T-cell (primary cell): ENCODE measurements around the gene PLXNA3. TPM values are rescaled to one million over a fixed set of nuclear protein-coding genes. Genes with fewer than 3 reads are reported as not detected.

Experiments used
- ATAC-seq, 4 experiments: fragments of 200-7000 bp in 3 of 4; fragments of 150-1000 bp in 1 of 4; cut with Tn5 transposase; replicated peaks in 1 of 4; 1 replicate in 3 of 4; 2 replicates in 1 of 4; pipeline ENCODE4 v1.10.0; 2021; ENCODE audit warnings: moderate library complexity in 3 of 4, mild to moderate bottlenecking in 2 of 4, moderate number of reproducible peaks in 1 of 4
- CTCF ChIA-PET, 2 donors: fragments of 300-600 bp; sonication (Branson Sonifier 250); formaldehyde crosslinking; loops; one replicate each; lab custom pipeline; 2022; ENCODE audit warnings: antibody characterized with exemption in 2 of 2; lab: Charles Lee
- POLR2A ChIA-PET, 2 donors: fragments of 300-600 bp; sonication (Branson Sonifier 250); formaldehyde crosslinking; loops; one replicate each; lab custom pipeline; 2022; ENCODE audit warnings: antibody characterized with exemption in 2 of 2; lab: Charles Lee
- DNase-seq, 35 experiments: peaks; one replicate each; pipeline versions ENCODE4 v3.0.0 to v3.0.0-alpha.2; 2013 to 2023
- H3K27ac ChIP-seq: one replicate; pipeline ENCODE4 v1.5.1; 2013; ENCODE audit warnings: low read length
- H3K27me3 ChIP-seq, 2 experiments: replicated peaks in 1 of 2; 1 replicate in 1 of 2; 2 replicates in 1 of 2; pipeline versions ENCODE4 v1.6.1 to v1.7.0; 2013; ENCODE audit warnings: low read length in 1 of 2, mixed read lengths in 1 of 2; ENCODE audit not compliant: control insufficient read depth in 2 of 2, insufficient read depth in 2 of 2; ENCODE audit errors: extremely low read depth in 1 of 2
- H3K36me3 ChIP-seq, 2 donors: 1 replicate in 1 of 2; 2 replicates in 1 of 2; pipeline versions ENCODE4 v1.6.1 to v1.7.0; 2013; ENCODE audit warnings: low read length in 1 of 2; ENCODE audit not compliant: control insufficient read depth in 2 of 2, insufficient read depth in 1 of 2; ENCODE audit errors: extremely low read depth in 1 of 2
- H3K4me1 ChIP-seq, 2 experiments: 1 replicate in 1 of 2; 2 replicates in 1 of 2; pipeline versions ENCODE4 v1.6.1 to v1.7.0; 2013; ENCODE audit warnings: low read length in 2 of 2, mixed read lengths in 1 of 2; ENCODE audit not compliant: insufficient read depth in 2 of 2, control insufficient read depth in 1 of 2; ENCODE audit errors: extremely low read depth in 1 of 2
- H3K4me3 ChIP-seq, 2 donors: 1 replicate in 1 of 2; 2 replicates in 1 of 2; pipeline versions ENCODE4 v1.5.1 to v1.7.0; 2013; ENCODE audit warnings: mild to moderate bottlenecking in 2 of 2, low read length in 1 of 2, moderate library complexity in 1 of 2; ENCODE audit not compliant: control insufficient read depth in 1 of 2; ENCODE audit errors: extremely low read depth in 1 of 2
- H3K9me3 ChIP-seq: 2 replicates; pipeline ENCODE4 v1.7.0; 2013
- H3K27ac Mint-ChIP-seq, 2 donors: one replicate each; pipeline ENCODE4 v1.8.0; 2020 to 2021; ENCODE audit warnings: mild to moderate bottlenecking in 2 of 2, mixed read lengths in 2 of 2
- H3K27me3 Mint-ChIP-seq, 2 donors: one replicate each; pipeline ENCODE4 v1.8.0; 2021 to 2022; ENCODE audit warnings: mixed read lengths in 2 of 2
- H3K36me3 Mint-ChIP-seq: one replicate; pipeline ENCODE4 v1.8.0; 2021; ENCODE audit warnings: mixed read lengths
- H3K4me1 Mint-ChIP-seq, 3 donors: one replicate each; pipeline ENCODE4 v1.8.0; 2020 to 2022; ENCODE audit warnings: mixed read lengths in 3 of 3, mild to moderate bottlenecking in 1 of 3
- H3K4me3 Mint-ChIP-seq, 3 donors: one replicate each; pipeline ENCODE4 v1.8.0; 2020 to 2022; ENCODE audit warnings: mild to moderate bottlenecking in 3 of 3, mixed read lengths in 3 of 3, moderate library complexity in 3 of 3
- H3K9me3 Mint-ChIP-seq, 3 donors: one replicate each; pipeline ENCODE4 v1.8.0; 2020 to 2022; ENCODE audit warnings: mixed read lengths in 3 of 3
- WGBS: methylation state at CpG from one replicate; pipeline ENCODE4 v1.1.5; 2013; ENCODE audit warnings: missing lambda C conversion rate; ENCODE audit not compliant: insufficient coverage; 5-methylcytosine and 5-hydroxymethylcytosine counted together
- total RNA-seq, 35 experiments: library from RNA in 6 of 35; stranded (reverse) in 6 of 35; fragments of 120-200 nt in 1 of 35; gene quantifications; one replicate each; pipeline versions ENCODE4 v1.2.1 to v1.2.4 and lab custom pipeline; 2013 to 2026

Gene PLXNA3
- total RNA-seq, 5 donors from 2014 or later (not counting 1 experiment from before 2014, with no cell fraction given): 48.1 to 87.0 (median 72.9) TPM

DNA sequence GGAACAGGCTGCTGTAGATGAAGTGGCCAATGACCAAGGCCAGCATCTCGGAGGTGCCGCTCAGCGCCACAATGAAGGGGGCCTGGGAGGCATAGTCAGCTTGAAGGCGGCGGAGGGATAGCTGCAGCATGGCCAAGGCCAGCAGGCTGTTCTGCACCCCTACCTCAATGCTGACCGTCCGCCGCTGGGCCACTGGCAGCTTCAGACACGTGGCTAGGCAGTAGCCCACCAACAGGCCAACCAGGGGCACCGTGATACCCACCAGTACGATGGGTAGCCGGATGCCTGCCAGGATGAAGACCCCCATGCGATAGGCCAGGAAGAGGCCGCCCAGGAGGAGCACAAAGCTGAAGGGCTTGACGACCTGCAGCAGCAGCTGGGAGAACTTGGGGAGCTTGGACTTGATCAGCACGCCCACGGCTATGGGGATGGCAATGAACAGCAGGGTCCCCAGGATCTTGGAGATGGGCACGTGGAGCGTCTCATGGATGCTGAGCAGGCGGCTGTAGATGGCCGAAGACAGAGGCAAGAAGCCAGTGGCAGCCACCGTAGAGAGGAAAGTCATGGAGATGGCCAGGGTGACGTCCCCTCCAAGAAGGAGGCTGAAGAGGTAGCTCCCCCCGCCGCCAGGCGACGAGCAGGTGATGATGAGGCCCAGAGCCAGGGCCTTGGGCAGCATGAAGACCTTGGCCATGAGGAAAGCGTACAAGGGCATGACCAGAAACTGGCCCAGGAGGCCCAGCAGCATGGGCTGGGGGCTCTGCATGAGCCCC, 29.6 kb downstream of the PLXNA3 start:
- no peaks in the 10 kb centered on the region for H3K36me3 Mint-ChIP-seq
- peak overlapping the region; percentile 27 to 85 for H3K27ac Mint-ChIP-seq
- peaks cover 0 to 4% of the 10 kb centered on the region in 2 donors for H3K27me3 Mint-ChIP-seq
- Histone ChIP-seq H3K9me3 (no peaks in the 10 kb centered on the region), H3K27me3 (no peaks in the 10 kb centered on the region), H3K36me3 (peaks cover 0 to 24% of the 10 kb centered on the region in 2 donors), H3K4me1 (peaks cover 0 to 69% of the 10 kb centered on the region in 2 experiments), H3K27ac (peak overlapping the region; percentile 47), H3K4me3 (no peak overlapping the region)
- no peak for DNase-seq
- no peaks in the 10 kb centered on the region for H3K9me3 Mint-ChIP-seq
- ChIA-PET CTCF (no interaction called here), POLR2A (interaction anchor here in 1 of 2 donors (0.7 kb wide), 1 partner anchor 49 kb away, joined by 3 read pairs; no protein-coding TSS in a partner anchor)
- peak overlapping the region; percentile 21 to 82 (median 79) for H3K4me3 Mint-ChIP-seq
- peaks cover 22 to 39% (median 34%) of the 10 kb centered on the region in 3 donors for H3K4me1 Mint-ChIP-seq
- ATAC-seq: no peak
- 96% methylated on average over 22 of the region's 28 CpGs for WGBS

DNA sequence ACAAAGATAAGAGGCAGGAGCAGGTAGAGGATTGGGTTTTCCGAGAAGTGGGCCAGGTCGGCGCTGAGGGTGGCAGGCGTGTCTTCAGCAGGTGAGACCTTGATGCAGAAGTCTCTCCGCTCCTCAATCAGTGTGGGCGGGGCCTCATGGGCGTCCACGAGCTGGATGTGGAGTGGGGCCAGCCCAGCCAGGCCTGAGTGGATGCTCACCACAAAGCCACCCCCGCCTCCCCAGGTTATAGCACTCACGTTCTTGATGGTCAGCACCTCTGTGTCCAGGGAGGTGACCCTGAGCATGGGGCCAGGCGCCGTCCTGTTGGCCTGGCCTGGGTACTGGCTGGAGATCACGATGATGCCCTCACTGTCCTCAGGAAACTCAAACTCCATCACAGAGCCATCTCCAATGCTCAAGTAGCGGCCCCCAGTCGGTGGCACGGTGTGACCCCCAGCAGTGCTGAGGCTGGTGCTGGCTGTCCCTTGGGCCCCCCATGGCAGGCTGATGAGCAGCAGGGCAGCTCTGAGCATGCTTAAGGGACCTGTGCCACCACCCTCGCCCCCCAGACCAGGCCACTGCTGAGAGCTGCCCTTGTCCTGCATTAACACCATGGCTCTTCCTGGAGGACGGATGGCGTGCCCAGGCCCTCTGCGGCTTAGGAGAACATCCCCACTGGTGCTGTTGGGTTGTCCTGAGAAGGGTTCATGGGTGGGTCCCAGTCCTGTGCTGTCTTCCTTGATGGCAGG, 30.4 kb downstream of the PLXNA3 start:
- Histone ChIP-seq H3K27ac (no peak overlapping the region), H3K36me3 (peaks cover 0 to 24% of the 10 kb centered on the region in 2 donors), H3K4me3 (no peak overlapping the region), H3K4me1 (peaks cover 0 to 62% of the 10 kb centered on the region in 2 experiments), H3K9me3 (no peaks in the 10 kb centered on the region), H3K27me3 (no peaks in the 10 kb centered on the region)
- peaks cover 0 to 4% of the 10 kb centered on the region in 2 donors for H3K27me3 Mint-ChIP-seq
- no peak for ATAC-seq
- peaks cover 18 to 35% (median 31%) of the 10 kb centered on the region in 3 donors for H3K4me1 Mint-ChIP-seq
- no peak for DNase-seq
- no peaks in the 10 kb centered on the region for H3K36me3 Mint-ChIP-seq
- H3K4me3 Mint-ChIP-seq: peak overlapping the region in 1 of 3 donors; percentile 86
- 93% methylated on average over 3 of the region's 20 CpGs for WGBS
- H3K9me3 Mint-ChIP-seq: no peaks in the 10 kb centered on the region
- CTCF ChIA-PET: no interaction called here
- POLR2A ChIA-PET: no interaction called here
- H3K27ac Mint-ChIP-seq: peak overlapping the region in 1 of 2 donors; percentile 92

DNA sequence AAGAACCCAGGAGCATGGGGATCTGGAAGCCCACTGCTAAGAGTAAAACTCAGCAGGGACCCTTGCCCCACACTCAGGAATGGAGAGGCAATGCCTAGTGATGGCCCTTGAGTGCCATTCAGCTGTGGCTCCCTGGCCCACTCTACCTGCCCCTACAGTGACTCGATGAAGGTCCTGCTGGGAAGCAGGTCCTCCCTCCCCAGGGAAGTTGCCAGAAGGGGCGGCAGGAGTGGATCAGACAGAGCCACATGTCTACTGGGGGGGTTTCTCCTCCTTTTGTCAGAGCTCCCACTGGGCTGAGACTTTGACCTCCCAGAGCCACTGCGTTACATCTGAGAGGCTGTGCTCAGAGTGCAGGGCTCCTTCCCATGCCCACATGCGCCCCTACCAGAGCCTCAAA, 31.1 kb downstream of the PLXNA3 start:
- Histone ChIP-seq H3K9me3 (no peaks in the 10 kb centered on the region), H3K27ac (peak overlapping the region; percentile 46), H3K4me1 (peaks cover 0 to 56% of the 10 kb centered on the region in 2 experiments), H3K4me3 (peak overlapping the region in 1 of 2 donors; percentile 68), H3K36me3 (peaks cover 0 to 22% of the 10 kb centered on the region in 2 donors), H3K27me3 (no peaks in the 10 kb centered on the region)
- H3K4me3 Mint-ChIP-seq: peak overlapping the region; percentile 80 to 87 (median 86)
- WGBS: no CpG with 5 or more reads among the region's 4 CpGs
- DNase-seq (no peak), ATAC-seq (no peak)
- H3K36me3 Mint-ChIP-seq: no peaks in the 10 kb centered on the region
- peak overlapping the region; percentile 89 to 92 for H3K27ac Mint-ChIP-seq
- ChIA-PET CTCF (no interaction called here), POLR2A (interaction anchor here in 1 of 2 donors (0.5 to 0.6 kb wide), 2 partner anchors 108 to 701 kb away, joined by 4 to 8 read pairs; no protein-coding TSS in a partner anchor)
- peaks cover 0 to 4% of the 10 kb centered on the region in 2 donors for H3K27me3 Mint-ChIP-seq
- H3K4me1 Mint-ChIP-seq: peaks cover 15 to 30% (median 29%) of the 10 kb centered on the region in 3 donors
- no peaks in the 10 kb centered on the region for H3K9me3 Mint-ChIP-seq

DNA sequence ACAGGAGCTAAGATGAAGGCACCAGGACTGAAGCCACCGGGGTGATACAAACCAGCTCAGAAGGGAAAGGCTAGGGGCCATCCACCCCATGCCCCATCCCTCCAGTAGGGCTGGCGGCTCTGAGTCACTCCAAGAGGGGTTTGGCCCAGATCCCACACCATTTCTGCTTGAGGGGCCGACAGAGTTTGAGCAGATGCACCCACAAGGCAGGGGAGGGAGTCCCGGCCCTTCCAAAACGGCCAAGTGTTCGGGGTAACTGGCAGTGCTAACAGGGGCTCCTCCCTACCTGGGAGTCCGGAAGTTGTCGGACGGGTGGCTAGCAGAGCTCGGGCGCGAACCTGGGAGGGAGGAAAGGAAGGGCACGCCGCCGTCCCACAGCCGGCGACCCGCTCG, 31.9 kb downstream of the PLXNA3 start:
- peaks cover 0 to 13% of the 10 kb centered on the region in 2 donors for H3K36me3 ChIP-seq
- 0% methylated on average over 6 of the region's 19 CpGs for WGBS
- peak in 3 of 35 experiments; percentile 11 to 27 (median 18) for DNase-seq
- peak overlapping the region; percentile 33 to 68 for H3K4me3 ChIP-seq
- H3K36me3 Mint-ChIP-seq: no peaks in the 10 kb centered on the region
- H3K9me3 ChIP-seq: no peaks in the 10 kb centered on the region
- H3K4me1 Mint-ChIP-seq: peaks cover 15 to 26% (median 23%) of the 10 kb centered on the region in 3 donors
- CTCF ChIA-PET: no interaction called here
- no peaks in the 10 kb centered on the region for H3K27me3 ChIP-seq
- peak overlapping the region; percentile 89 to 92 for H3K27ac Mint-ChIP-seq
- ATAC-seq: peak in 3 of 4 experiments; percentile 12 to 29 (median 21)
- POLR2A ChIA-PET: interaction anchor here (0.5 to 1.1 kb wide), 4 partner anchors 47 to 521 kb away, joined by 3 to 5 read pairs (median 4); no protein-coding TSS in a partner anchor
- H3K4me3 Mint-ChIP-seq: peak overlapping the region; percentile 80 to 87 (median 86)
- peaks cover 0 to 47% of the 10 kb centered on the region in 2 experiments for H3K4me1 ChIP-seq
- peaks cover 0 to 4% of the 10 kb centered on the region in 2 donors for H3K27me3 Mint-ChIP-seq
- no peaks in the 10 kb centered on the region for H3K9me3 Mint-ChIP-seq
- peak overlapping the region; percentile 46 for H3K27ac ChIP-seq

DNA sequence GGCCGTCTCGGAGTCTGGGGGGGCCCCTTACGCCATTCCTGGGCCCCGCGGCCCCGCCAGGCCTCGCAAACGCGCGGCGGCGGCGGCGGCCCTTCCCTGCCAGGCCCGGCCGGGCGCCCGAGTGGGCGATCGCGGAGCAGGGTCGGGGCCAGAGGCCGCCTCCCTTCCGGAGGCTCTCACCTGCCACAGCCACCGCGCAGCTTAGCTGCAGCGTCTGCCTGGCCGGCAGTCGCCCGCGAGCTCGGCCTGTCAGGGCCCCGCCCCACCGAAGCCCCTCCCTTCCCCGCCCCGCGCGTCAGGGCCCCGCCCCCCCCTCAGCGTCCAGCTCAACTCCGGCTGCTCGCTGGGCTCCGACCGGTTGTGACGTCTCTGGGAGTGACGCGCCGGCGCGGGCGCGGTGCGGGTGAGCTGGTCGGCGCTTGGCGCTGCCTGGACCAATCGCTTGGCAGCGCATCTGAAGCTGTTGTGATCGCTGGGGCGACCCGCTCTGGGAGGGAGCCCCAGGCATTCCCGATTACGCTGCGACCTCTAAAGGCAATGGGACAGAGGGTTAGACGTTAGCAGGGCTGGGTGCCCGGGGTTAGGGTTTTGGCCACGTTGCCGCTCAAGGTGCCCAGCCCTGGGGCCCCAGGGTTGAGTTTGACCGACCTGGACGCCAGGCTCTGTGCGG, 32.5 kb downstream of the PLXNA3 start, which contains the start of gene SLC10A3:
SLC10A3 (minus strand) TSS at position 216 of the 670 bp plus-strand sequence. CDS start 1,689 bp downstream, outside the sequence.
- H3K36me3 ChIP-seq: peaks cover 0 to 10% of the 10 kb centered on the region in 2 donors
- Mint-ChIP-seq H3K4me3 (peak within 1 kb of the TSS; percentile 85 to 87 (median 86)), H3K4me1 (peaks cover 15 to 25% (median 20%) of the 10 kb centered on the region in 3 donors), H3K27ac (peak within 1 kb of the TSS; percentile 92), H3K36me3 (no peaks in the 10 kb centered on the region), H3K27me3 (peaks cover 0 to 4% of the 10 kb centered on the region in 2 donors), H3K9me3 (no peaks in the 10 kb centered on the region)
- no peaks in the 10 kb centered on the region for H3K9me3 ChIP-seq
- ChIA-PET POLR2A (interaction anchor here (0.5 to 1.1 kb wide), 6 partner anchors 10 to 522 kb away, joined by 3 to 5 read pairs (median 3); partner anchors contain the start of gene FAM3A (in 1 of the 2)), CTCF (interaction anchor here in 1 of 2 donors (1.0 kb wide), 1 partner anchor 9 kb away, joined by 5 read pairs; no protein-coding TSS in a partner anchor)
- DNase-seq (peak; percentile 67 to 91 (median 76)), ATAC-seq (peak; percentile 77 to 88 (median 82))
- H3K27me3 ChIP-seq: no peaks in the 10 kb centered on the region
- peaks cover 0 to 42% of the 10 kb centered on the region in 2 experiments for H3K4me1 ChIP-seq
- peak within 1 kb of the TSS; percentile 52 to 68 for H3K4me3 ChIP-seq
- WGBS: 0% methylated on average over 44 of the region's 71 CpGs
- peak within 1 kb of the TSS; percentile 87 for H3K27ac ChIP-seq
